ENCODE data around the gene TBC1D32.

DNA sequence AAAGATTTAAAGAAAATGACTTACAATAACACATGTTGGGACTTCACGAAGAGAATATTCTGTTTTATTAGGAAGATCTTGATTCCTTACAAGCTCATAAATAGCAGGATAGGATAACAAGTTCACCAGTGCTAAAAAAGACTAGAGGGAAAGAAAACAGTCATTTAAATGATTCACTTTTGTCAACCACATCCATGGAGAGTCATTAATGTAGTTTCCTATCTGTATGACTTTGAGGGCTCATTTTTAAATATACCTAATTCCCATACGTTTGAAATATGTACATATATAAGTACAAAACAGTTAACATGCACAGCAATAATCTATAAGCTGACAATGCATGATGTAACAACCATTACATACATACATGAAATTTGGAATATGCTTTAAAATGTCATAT lies 111.1 kb downstream of the TBC1D32 start:
- TF ChIP-seq CTCF (IDR thresholded peaks at IDR 0.05) (no peak), POLR2A (IDR thresholded peaks at IDR 0.05) (no peak)
